Left forelimb (tissue), 1 donor: ENCODE results near the gene DXO.
A peak's percentile ranks its signal among the peaks of the same experiment; 100 is the strongest.
"Not testable (repeated sequence)": the region's sequence is repeated elsewhere in the genome, so short reads cannot be mapped to it uniquely, and the experiment has no call there.

Source experiments
- DNase-seq: peaks from one replicate; pipeline ENCODE4 v3.0.0-alpha.2; 2018; ENCODE audit warnings: low spot score

DXO gene

DNA sequence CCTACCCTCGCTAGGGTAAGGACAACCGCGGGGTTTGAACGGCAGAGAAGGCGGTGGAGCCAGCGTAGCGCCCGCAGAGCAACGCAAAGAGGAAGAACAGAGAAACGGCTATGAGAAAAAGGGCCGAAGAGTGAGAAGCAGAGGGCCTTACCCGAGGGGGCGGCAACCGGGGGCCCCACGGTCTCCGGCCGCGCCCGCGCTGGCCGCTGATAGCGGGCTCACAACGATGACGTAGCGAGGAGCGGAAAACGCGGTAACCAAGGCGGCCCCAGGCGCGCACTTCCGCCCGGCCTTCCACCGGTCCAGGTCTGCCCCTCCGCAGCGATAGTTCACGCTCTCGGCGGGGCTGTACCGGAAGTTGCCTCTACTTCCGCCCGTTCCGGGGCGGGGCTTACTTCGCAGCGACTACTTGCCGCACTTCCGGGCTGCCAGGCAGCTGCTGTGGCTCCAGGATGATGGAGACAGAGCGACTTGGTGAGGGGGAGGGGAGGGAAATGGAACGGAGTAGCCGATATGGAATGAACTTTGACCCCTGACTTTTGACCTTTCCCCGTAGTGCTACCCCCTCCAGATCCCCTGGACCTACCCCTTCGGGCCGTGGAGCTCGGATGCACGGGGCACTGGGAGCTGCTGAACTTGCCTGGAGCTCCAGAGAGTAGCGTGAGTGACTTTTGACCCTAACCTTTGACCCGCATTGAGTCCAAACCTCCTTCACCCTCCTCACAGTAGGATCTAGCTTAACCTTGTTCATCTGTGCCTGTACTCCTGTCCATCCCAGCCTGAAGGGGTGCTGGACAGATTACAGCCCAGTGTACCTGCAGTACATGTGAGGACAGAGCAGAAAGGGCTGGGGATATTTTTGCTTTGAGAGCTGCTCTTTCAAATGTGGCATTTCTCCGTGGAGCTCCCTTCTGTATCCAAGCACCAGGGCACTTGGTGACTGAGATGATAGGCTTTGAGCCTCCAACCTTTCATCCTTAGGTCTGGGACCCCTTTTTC is 12.9 kb downstream of the DXO start, which contains the start of the genes NELFE and SKIC2:
NELFE (minus strand) TSS at position 231 of the 999 bp plus-strand sequence. CDS start 525 bp downstream, outside the sequence.
SKIC2 (plus strand) TSS at position 435 of the 999 bp plus-strand sequence; CDS start at position 453, 18 bp downstream.
- peak; percentile 99 for DNase-seq

DNA sequence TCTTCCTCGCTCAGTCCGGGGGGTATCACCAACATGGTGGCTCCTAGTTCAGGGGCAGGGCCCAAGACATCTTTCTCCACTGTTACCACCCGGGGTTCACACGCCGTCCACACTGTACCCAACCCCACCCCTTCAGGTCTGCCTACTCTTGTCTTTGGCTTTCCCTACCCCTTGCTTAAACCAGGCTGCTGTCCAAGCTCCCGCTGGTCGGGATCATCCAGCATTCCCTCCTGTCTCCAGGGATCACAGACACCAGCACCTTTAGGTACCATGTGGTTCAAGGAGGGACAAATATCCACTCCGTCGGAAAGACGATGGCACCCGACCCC is 13.6 kb downstream of the DXO start:
- no peak for DNase-seq

DNA sequence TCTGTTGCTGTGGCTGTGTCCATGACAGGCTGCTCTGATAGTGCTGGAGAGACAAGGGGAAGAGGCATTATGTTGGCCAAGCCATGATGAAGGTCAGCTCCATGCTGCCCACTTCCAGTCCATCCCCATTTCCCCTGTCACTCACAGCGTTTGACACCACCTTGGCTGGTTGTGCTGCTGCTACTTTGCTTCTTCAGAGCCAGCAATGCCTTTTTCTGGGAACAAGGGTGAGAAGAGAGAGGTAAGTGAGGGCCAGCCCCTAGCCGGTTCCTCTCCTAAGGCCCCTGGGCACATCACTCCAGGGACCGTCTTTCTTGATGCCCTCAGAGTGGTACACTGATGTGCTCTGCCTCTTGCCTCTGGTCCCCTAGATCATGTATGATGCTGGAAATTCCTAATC is 15.1 kb downstream of the DXO start:
- DNase-seq: no peak

DNA sequence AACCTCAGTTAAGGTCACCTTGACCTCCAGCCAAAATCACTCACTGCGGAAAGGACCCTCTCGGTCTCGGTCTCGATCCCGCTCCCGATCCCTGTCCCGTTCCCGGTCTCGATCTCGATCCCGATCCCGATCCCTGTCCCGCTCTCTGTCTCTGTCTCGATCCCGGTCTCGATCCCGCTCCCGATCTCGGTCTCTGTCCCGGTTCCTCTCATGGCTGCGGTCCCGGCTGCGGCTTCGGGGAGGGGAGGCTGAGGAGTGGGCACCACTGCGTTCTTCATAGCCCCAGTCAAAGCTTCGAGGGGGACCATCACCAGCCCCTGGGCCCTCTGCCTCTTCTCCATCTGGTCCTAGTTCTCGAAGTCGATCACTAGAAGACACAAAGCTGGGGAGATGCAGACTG is 17.4 kb downstream of the DXO start:
- no peak for DNase-seq

DNA sequence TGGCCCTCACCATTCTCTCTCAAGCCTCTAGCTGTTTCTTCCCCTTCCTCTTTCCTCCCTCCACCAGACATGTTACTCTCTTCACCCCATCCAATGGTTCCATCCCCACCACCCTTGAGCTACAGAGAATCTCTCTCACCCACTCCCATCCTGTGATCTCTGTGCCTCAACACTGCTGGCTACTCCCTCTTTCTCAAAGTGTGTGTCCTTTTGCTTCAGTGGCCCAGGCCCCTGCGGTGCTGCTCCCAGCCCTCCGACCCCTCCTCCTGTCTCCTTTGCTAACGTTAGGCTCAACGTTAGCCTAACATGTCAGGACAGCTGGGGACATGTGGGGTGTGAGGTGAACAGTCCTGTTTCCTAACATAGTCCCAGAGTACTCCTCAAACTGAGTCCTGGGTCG is 19.0 kb downstream of the DXO start:
- no peak for DNase-seq

DNA sequence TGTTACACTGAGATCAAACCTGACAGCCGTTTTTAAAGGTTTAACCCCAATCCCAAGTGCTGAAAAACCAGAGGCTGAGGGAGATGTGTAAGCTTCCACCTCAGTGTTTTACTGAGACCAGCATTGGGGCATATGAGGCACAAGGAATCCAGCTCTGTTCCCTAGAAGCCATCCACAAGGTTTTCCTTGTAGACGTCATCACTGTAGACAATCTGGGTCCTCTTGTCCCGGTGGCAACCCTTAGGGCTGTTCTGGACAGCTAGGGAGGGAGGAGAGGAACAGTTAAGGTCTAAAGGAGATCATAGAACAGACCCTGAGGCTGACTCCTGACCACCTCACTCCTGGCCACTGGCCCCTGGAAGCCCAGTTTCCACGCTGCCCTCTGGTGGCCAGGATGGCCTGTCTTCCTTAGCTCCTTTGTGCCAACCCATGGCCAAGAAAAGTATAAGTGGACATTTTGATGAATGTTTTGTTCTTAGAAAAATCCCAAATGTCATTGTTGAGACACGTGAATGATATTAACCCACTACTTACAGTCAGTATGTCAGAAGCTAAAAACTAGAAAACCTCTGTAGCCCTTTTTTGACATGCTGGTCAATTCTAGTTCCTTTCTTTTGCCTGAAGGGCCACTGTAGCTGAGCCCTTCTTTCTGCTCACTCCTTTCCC is 19.7 kb downstream of the DXO start:
- no peak for DNase-seq

DNA sequence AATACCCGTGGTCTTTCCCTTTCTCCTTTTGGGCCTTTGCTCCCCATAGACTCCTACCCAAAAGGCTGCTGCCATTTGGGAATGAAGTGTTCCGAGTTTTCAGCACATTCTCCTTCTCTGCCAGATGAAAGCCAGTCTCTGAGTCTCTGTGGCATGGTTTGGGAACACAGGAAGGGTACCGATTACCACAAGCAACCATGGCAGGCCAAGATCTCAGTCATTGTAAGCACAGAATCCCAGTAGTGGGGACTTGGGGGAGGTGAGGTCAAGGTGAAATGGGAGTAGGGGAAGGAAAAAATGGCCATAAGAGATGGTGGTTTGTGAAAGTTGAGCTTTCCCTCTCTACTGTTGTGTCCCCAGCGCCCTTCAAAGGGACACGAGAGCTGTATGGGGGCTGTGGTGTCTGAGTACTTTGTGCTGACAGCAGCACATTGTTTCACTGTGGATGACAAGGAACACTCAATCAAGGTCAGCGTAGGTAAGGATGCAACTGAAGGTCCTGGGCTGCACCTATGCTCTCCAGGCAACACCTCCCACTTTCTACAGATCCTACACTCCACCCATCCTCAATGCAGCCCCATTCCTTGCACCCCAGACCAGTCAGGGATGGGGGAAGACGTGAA is 21.9 kb downstream of the DXO start:
- no peak for DNase-seq

DNA sequence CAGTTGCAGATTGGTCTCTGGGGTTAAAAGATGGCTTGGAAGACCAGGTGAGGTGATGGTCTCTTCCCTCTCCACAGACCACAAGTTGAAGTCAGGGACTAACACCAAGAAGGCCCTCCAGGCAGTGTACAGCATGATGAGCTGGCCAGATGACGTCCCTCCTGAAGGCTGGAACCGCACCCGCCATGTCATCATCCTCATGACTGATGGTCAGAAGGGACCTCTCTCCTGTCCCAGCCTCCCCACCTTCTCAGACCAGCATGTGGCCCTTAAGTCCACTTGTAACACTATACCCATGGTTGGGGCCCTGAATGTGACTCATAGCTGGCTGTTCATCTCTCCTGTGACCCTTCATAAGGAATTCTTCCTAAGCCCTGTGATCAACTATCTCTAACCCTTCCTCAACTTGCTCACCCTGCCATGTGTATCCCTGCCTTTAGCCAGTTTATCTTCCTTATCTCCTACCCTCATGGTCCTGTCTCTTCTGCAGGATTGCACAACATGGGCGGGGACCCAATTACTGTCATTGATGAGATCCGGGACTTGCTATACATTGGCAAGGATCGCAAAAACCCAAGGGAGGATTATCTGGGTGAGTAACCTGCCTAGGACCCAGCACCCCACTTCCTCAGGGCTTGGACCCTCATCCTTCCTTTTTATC is 23.1 kb downstream of the DXO start:
- DNase-seq: no peak

DNA sequence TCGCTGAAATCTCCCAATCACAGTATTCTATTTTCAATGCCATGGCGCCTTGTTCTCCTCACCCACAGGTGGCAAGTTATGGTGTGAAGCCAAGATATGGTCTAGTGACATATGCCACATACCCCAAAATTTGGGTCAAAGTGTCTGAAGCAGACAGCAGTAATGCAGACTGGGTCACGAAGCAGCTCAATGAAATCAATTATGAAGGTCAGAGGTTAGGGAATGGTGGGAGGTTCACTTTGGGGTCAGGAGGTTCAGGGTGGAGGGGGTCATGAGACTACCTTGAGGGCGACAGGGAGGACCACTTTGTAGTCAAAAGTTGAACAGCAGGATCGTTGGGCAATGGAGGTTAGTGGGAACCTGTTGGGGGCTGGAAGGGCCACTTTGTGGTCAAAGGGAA is 23.6 kb downstream of the DXO start:
- no peak for DNase-seq

DNA sequence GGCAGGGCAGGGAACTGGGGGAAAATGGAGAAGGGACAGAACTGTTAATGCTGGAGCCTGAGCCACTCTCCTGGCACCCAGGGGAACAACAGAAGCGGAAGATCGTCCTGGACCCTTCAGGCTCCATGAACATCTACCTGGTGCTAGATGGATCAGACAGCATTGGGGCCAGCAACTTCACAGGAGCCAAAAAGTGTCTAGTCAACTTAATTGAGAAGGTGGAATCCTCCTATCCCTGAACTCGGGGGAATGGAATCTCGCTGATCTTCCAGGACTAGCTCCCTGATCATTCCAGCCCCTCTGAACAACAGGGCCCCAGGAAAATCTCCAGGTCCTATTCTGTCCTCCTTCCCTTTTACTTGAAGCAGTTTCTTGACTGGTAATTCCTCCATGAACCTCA is 24.1 kb downstream of the DXO start:
- no peak for DNase-seq

DNA sequence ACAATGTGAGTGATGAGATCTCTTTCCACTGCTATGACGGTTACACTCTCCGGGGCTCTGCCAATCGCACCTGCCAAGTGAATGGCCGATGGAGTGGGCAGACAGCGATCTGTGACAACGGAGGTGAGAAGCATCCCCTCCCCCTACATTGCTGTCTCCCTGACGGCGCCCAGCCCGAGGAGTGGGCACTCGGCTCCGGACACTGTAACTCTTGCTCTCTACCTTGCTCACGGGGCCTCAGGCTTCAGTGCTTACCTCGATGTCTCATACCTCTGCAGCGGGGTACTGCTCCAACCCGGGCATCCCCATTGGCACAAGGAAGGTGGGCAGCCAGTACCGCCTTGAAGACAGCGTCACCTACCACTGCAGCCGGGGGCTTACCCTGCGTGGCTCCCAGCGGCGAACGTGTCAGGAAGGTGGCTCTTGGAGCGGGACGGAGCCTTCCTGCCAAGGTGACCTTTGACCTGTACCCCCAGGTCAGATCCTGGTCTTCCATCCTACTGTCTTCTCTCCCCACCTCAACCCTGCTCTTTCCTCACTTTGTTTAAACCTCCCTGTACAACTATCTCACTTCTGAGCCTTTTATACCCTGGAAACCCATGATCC is 24.8 kb downstream of the DXO start:
- DNase-seq: no peak

DNA sequence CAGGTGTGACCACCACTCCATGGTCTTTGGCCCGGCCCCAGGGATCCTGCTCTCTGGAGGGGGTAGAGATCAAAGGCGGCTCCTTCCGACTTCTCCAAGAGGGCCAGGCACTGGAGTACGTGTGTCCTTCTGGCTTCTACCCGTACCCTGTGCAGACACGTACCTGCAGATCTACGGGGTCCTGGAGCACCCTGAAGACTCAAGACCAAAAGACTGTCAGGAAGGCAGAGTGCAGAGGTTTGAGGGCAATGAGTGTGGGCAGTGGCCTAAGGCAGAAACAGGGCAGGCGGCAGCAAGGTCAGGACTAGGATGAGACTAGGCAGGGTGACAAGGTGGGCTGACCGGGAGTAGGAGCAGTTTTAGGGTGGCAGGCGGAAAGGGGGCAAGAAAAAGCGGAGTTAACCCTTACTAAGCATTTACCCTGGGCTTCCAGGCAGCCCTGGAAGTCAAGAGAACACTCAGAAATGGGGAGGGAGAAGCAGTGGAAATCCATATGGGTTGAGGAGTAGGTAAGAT is 25.5 kb downstream of the DXO start:
- no peak for DNase-seq

DNA sequence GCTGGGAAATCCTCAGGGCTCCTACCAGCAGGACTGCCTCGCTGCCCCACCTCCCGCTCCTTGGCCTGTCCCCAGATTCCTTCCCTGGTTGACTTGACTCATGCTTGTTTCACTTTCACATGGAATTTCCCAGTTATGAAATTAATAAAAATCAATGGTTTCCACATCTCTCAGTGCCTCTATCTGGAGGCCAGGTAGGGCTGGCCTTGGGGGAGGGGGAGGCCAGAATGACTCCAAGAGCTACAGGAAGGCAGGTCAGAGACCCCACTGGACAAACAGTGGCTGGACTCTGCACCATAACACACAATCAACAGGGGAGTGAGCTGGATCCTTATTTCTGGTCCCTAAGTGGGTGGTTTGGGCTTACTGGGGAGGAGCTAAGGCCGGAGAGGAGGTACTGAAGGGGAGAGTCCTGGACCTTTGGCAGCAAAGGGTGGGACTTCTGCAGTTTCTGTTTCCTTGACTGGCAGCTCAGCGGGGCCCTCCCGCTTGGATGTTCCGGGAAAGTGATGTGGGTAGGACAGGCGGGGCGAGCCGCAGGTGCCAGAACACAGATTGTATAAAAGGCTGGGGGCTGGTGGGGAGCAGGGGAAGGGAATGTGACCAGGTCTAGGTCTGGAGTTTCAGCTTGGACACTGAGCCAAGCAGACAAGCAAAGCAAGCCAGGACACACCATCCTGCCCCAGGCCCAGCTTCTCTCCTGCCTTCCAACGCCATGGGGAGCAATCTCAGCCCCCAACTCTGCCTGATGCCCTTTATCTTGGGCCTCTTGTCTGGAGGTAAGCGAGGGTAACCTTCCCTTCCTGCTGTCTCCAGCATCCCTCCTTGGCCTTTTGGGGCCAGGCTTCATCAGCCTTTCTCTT is 26.2 kb downstream of the DXO start, which contains the start of gene CFB:
CFB (plus strand) TSS at position 589 of the 863 bp plus-strand sequence; CDS start at position 716, 127 bp downstream.
- no peak for DNase-seq

DNA sequence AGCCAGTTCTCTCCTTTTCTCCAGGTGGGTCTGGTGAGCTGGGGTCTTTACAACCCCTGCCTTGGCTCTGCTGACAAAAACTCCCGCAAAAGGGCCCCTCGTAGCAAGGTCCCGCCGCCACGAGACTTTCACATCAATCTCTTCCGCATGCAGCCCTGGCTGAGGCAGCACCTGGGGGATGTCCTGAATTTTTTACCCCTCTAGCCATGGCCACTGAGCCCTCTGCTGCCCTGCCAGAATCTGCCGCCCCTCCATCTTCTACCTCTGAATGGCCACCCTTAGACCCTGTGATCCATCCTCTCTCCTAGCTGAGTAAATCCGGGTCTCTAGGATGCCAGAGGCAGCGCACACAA is 26.8 kb downstream of the DXO start:
- no peak for DNase-seq

DNA sequence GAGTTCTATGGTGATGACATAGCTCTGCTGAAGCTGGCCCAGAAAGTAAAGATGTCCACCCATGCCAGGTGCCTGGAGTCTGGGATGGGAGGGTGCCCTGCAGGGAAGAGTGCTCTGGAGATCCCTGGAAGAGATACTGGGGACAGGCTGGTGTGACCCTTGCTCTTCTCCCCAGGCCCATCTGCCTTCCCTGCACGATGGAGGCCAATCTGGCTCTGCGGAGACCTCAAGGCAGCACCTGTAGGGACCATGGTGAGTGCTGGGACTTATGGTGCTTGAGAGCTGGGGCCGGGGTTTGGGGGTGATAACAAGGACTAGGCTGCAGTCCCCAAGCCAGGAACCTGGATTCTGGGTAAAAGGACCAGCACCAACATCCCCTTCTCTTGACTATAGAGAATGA is 28.2 kb downstream of the DXO start:
- DNase-seq: no peak

DNA sequence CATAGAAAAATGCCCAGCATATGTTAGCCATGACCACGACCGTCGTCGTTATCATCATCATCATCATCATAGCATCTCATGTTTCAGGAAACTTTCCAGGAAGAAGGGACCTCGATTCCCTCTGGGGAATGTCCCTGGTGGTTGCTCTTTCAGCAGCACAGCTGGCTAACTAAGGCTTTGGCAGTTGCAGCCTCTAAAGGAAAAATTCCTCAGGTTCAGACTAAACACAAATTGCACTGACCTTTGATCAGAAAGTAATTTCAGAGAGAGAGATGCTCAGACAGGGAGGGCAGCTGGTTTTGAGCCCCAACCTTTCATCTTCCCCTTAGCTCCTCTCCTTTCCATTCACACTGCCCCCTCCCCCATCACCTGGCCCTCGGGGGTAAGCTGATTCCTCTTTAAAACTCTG is 31.7 kb downstream of the DXO start:
- DNase-seq: no peak

DNA sequence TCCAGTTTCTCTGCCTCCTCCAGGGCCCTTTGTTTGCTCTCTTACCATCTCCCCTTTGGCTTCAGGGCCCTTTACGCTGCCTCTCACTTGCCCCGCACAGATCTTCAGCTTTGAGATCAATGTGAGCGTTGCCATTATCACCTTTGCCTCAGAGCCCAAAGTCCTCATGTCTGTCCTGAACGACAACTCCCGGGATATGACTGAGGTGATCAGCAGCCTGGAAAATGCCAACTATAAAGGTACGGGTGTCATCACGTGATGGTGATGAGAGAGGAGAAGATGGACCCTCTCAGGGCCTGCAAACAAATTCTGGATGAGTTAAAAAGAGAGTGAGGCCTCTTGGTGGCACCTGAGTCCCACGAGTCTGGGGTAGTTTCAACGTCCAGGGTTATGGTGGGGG is 36.1 kb downstream of the DXO start:
- no peak for DNase-seq

DNA sequence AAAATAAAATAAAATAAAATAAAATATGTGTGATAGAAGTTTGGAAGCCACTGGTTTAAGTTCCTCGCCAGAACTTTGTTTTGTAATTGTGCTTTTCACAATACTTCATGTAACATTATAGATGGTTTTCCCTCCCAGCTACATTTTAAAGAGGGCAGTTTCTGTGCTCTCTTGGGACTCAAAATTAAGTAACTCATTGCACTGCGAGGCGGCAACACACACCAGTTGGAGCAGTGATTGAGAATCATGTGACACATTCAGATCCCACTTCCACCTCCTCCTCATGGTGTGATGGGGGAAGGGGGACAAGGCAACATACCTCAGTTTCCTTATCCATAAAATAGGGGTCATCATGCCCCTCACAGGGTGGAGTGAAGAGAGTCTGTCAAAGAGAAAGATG is 36.9 kb downstream of the DXO start:
- no peak for DNase-seq

DNA sequence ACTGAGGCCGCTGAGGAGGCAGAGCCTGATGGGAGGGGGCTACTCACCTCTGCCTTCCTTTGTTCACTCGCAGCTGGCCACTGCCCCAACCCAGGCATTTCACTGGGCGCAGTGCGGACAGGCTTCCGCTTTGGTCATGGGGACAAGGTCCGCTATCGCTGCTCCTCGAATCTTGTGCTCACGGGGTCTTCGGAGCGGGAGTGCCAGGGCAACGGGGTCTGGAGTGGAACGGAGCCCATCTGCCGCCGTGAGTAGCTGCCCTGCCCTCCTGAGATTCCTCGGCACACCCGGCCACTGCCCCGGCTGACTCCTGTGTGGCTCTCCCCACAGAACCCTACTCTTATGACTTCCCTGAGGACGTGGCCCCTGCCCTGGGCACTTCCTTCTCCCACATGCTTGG is 38.4 kb downstream of the DXO start:
- no peak for DNase-seq

DNA sequence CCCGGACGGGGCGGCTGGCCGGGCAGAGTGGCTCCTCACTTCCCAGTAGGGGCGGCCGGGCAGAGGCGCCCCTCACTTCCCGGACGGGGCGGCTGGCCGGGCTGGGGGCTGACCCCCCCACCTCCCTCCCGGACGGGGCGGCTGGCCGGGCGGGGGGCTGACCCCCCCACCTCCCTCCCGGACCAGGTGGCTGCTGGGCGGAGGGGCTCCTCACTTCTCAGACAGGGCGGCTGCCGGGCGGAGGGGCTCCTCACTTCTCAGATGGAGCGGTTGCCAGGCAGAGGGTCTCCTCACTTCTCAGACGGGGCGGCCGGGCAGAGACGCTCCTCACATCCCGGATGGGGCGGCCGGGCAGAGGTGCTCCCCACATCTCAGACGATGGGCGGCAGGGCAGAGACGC is 39.8 kb downstream of the DXO start:
- not testable (repeated sequence) for DNase-seq

DNA sequence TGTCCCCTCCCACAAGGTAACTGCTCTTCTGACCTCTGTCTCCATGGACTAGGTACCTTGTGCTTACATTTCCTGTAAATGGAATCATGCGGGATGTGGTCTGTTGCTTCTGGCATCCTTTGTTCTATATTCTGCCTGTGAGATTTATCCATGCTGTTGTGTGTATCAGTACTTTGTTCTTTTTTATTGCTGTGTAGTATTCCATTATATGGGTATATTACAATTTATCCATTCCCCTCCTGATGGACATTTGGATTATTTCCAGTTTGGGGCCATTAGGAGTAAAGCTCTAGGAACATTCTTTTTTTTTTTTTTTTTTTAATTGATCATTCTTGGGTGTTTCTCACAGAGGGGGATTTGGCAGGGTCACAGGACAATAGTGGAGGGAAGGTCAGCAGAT is 41.0 kb downstream of the DXO start:
- DNase-seq: no peak
